ENCODE results near the gene SOCS4.

The SOCS4 gene

DNA sequence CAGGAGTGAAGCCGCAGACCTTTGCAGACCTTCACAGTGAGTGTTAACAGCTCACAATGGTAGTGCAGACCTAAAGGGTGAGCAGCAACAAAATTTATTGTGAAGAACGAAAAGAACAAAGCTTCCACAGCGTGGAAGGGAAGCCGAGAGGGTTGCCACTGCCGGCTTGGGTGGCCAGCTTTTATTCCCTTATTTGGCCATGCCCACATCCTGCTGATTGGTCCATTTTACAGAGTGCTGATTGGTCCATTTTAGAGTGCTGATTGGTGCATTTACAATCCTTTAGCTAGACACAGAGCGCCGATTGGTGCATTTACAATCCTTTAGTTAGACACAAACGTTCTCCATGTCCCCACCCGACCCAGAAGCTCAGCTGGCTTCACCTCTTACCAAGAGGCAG is 59.9 kb downstream of the SOCS4 start:
- TF ChIP-seq POLR2A (IDR thresholded peaks at IDR 0.05; ENCODE audit: extremely low read depth, insufficient read length) (no peak), MYC (IDR thresholded peaks at IDR 0.05; ENCODE audit: low read depth, low read length) (no peak)
- TF ChIP-seq, protein P1, sequence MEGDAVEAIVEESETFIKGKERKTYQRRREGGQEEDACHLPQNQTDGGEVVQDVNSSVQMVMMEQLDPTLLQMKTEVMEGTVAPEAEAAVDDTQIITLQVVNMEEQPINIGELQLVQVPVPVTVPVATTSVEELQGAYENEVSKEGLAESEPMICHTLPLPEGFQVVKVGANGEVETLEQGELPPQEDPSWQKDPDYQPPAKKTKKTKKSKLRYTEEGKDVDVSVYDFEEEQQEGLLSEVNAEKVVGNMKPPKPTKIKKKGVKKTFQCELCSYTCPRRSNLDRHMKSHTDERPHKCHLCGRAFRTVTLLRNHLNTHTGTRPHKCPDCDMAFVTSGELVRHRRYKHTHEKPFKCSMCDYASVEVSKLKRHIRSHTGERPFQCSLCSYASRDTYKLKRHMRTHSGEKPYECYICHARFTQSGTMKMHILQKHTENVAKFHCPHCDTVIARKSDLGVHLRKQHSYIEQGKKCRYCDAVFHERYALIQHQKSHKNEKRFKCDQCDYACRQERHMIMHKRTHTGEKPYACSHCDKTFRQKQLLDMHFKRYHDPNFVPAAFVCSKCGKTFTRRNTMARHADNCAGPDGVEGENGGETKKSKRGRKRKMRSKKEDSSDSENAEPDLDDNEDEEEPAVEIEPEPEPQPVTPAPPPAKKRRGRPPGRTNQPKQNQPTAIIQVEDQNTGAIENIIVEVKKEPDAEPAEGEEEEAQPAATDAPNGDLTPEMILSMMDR (IDR thresholded peaks at IDR 0.05; ENCODE audit: low read depth, low read length): no peak
- TF ChIP-seq, protein P2, sequence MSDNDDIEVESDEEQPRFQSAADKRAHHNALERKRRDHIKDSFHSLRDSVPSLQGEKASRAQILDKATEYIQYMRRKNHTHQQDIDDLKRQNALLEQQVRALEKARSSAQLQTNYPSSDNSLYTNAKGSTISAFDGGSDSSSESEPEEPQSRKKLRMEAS (IDR thresholded peaks at IDR 0.05; ENCODE audit: low read depth, low read length): no peak
- no peak for DNase-seq (ENCODE audit: low read depth)

DNA sequence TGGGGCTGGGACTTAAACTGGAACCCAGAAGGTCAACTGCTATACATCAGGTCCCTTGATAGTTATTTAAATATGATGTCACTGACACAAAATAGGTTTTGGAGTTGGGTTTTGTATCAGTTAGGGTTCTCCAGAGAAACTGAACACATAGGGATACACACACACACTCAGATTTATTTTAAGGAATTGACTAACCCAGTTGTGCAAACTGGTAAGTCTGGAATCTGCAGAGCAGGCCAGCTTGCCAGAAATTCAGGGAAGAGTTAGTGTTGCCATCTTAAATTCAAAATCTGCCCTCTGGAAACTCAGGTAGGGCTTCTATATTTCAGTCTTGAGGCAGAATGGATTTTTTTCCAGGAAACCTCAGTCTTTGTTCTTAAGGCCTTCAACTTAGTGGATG is 61.3 kb downstream of the SOCS4 start:
- TF ChIP-seq, protein P1 (IDR thresholded peaks at IDR 0.05; ENCODE audit: low read depth, low read length): no peak
- TF ChIP-seq POLR2A (IDR thresholded peaks at IDR 0.05; ENCODE audit: extremely low read depth, insufficient read length): no peak
- TF ChIP-seq MYC (IDR thresholded peaks at IDR 0.05; ENCODE audit: low read depth, low read length): no peak
- TF ChIP-seq, protein P2 (IDR thresholded peaks at IDR 0.05; ENCODE audit: low read depth, low read length): no peak
- DNase-seq (ENCODE audit: low read depth): no peak
- H3K4me3 ChIP-seq (ENCODE audit: low read depth, low read length): no peak overlapping the region

More for the DNA sequence above, 59.9 kb downstream of the SOCS4 start:
- H3K4me3 ChIP-seq (ENCODE audit: low read depth, low read length): no peak overlapping the region

DNA sequence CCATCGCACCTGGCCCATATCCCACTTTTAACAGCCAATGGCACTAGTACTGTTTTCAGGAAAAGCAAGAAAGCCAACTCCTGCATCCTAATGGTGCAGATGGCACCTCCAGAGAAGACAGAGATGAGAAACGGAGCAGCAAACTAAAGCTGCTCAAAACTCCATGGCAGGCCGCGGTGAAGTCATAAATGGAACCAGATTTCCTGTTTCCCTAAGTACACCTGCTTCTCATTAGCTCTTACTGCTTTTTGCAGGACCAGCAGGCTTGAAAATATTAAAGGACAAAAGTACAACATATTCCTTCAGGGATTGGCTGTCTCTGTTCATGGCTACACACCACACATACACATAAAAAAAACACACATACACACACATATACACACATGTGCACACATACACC is 65.3 kb downstream of the SOCS4 start:
- TF ChIP-seq MYC (IDR thresholded peaks at IDR 0.05; ENCODE audit: low read depth, low read length): no peak
- TF ChIP-seq, protein P2 (IDR thresholded peaks at IDR 0.05; ENCODE audit: low read depth, low read length): no peak
- TF ChIP-seq, protein P1 (IDR thresholded peaks at IDR 0.05; ENCODE audit: low read depth, low read length): no peak
- TF ChIP-seq POLR2A (IDR thresholded peaks at IDR 0.05; ENCODE audit: extremely low read depth, insufficient read length): no peak
- no peak for DNase-seq (ENCODE audit: low read depth)
- no peak overlapping the region for H3K4me3 ChIP-seq (ENCODE audit: low read depth, low read length)

DNA sequence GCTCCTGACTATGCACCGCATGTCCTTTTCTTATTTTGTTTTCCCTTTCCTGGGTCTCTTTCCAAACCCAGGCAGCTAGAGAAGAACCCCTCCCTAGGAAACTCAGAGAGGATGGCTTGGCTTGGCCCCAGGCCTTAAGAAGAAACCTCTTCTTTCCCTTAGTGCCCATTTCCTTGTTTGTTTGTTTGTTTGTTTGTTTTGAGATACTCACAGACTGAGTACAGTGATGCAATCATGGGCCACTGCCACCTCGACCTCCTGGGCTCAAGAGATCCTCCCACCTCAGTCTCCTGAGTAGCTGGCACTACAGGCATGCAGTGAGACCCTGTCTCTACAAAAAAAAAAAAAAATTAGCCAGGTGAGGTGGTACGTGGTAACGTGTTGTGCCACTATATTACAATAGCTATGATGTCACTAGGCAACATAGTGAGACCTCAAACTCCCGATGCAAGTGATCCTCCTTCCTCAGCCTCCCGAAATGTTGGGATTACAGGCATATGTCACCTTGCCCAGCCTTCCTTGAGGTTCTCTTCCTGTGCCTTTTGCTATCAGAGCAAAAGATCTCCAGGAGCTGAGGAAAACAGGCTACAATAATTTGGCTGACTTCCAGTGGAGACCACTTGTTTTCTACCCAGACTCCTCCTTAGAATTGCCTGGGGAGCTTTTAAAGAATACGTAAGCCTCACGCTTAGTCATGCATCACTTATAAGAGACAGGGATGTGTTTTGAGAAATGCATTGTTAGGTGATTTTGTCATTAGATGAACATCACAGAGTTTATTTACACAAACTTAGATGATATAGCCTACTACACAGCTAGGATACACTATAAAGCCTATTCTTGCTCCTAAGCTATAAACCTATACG is 67.5 kb downstream of the SOCS4 start:
- DNase-seq (ENCODE audit: low read depth): no peak
- no peak overlapping the region for H3K4me3 ChIP-seq (ENCODE audit: low read depth, low read length)
- no peak for TF ChIP-seq MYC (IDR thresholded peaks at IDR 0.05; ENCODE audit: low read depth, low read length)

DNA sequence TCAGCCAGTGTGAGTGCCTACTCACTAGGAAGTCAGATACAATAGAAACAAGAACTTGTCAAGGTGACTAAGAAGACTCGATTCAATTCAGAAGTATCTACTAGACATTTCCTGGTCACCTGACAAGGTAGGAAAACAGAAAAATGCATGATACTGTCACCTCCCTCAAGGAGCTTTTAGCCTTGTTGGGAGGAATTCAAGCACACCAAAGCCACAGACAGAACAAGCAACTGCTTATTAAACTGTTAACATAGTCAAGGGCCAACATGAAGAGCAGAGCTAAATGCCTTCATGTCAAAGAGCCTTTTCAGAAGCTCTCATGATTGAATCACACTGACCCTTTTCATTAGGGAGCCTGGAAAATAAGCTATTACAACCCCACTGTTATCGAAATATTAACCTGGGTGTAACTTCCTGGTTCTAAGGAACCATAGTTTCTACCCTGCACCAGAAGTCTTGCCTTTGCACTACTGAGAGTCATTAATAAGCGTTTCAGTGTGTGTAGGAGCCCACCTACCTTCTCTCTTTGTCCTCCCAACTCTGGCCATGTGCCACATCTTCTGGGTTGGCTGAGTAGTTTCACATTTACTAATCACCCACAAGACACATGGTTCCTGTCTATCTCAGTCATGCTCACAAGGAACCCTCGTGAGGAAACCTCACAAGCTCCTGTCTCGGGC is 71.0 kb downstream of the SOCS4 start:
- peak; percentile 57 for DNase-seq (ENCODE audit: low read depth)
- no peak overlapping the region for H3K4me3 ChIP-seq (ENCODE audit: low read depth, low read length)
- TF ChIP-seq, protein P2 (IDR thresholded peaks at IDR 0.05; ENCODE audit: low read depth, low read length): peak; percentile 55; the same call in 1 of the 2 replicates
- TF ChIP-seq, protein P1 (IDR thresholded peaks at IDR 0.05; ENCODE audit: low read depth, low read length): no peak
- TF ChIP-seq MYC (IDR thresholded peaks at IDR 0.05; ENCODE audit: low read depth, low read length): no peak
- no peak for TF ChIP-seq POLR2A (IDR thresholded peaks at IDR 0.05; ENCODE audit: extremely low read depth, insufficient read length)

DNA sequence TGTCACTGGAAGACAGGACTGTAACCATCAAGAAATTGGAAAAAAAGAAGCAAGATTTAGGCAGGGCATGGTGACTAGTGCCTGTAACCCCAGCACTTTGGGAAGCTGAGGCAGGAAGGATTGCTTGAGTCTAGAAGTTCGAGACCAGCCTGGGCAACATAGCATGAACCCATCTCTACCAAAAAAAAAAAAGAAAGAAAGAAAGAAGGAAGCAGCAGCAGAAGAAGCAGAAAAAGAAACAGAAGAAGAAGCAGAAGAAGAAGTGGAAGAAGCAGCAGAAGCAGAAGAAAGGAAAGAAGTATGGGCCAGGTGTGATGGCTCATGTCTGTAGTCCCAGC is 71.5 kb downstream of the SOCS4 start:
- H3K4me3 ChIP-seq (ENCODE audit: low read depth, low read length): no peak overlapping the region
- TF ChIP-seq POLR2A (IDR thresholded peaks at IDR 0.05; ENCODE audit: extremely low read depth, insufficient read length) (no peak), MYC (IDR thresholded peaks at IDR 0.05; ENCODE audit: low read depth, low read length) (no peak)
- TF ChIP-seq, protein P2 (IDR thresholded peaks at IDR 0.05; ENCODE audit: low read depth, low read length): no peak
- TF ChIP-seq, protein P1 (IDR thresholded peaks at IDR 0.05; ENCODE audit: low read depth, low read length): no peak
- no peak for DNase-seq (ENCODE audit: low read depth)
